Parathyroid adenoma (tissue), 2 donors: ENCODE data around the gene HEY2.

Experiments
- H2AFZ ChIP-seq: fragments of 300-600 bp; sonication (generic); one replicate; pipeline ENCODE4 v1.7.0; 2017; ENCODE audit warnings: antibody characterized with exemption, mild to moderate bottlenecking
- H3K27ac ChIP-seq: fragments of 300-600 bp; sonication (generic); one replicate; pipeline ENCODE4 v1.7.0; 2017
- H3K27me3 ChIP-seq: fragments of 300-600 bp; sonication (generic); one replicate; pipeline ENCODE4 v1.7.0; 2017; ENCODE audit warnings: low read length; ENCODE audit not compliant: control insufficient read depth, insufficient read depth
- H3K36me3 ChIP-seq: fragments of 300-600 bp; sonication (generic); one replicate; pipeline ENCODE4 v1.7.0; 2017; ENCODE audit warnings: low read length; ENCODE audit not compliant: control insufficient read depth, insufficient read depth
- H3K4me1 ChIP-seq: fragments of 300-600 bp; sonication (generic); one replicate; pipeline ENCODE4 v1.7.0; 2017; ENCODE audit warnings: control low read depth
- H3K4me2 ChIP-seq: fragments of 300-600 bp; sonication (generic); one replicate; pipeline ENCODE4 v1.7.0; 2017; ENCODE audit warnings: low read length
- H3K4me3 ChIP-seq: fragments of 300-600 bp; sonication (generic); one replicate; pipeline ENCODE4 v1.7.0; 2017; ENCODE audit warnings: low read depth, low read length
- H3K79me2 ChIP-seq: fragments of 300-600 bp; sonication (generic); one replicate; pipeline ENCODE4 v1.7.0; 2017; ENCODE audit warnings: control low read depth
- H3K9ac ChIP-seq: fragments of 300-600 bp; sonication (generic); one replicate; pipeline ENCODE4 v1.7.0; 2017; ENCODE audit warnings: mild to moderate bottlenecking
- H3K9me3 ChIP-seq: fragments of 300-600 bp; sonication (generic); one replicate; pipeline ENCODE4 v1.7.0; 2017; ENCODE audit warnings: low read length; ENCODE audit not compliant: control insufficient read depth
- CTCF ChIP-seq: fragments of 300-600 bp; sonication (generic); IDR thresholded peaks from one replicate; pipeline ENCODE4 v1.7.0; 2017; ENCODE audit warnings: antibody characterized with exemption, mild to moderate bottlenecking
- donor health status: primary hyperparathyroidism.

Gene HEY2

GRCh38 chr6:125733516-125734300 is 15.7 kb upstream of the HEY2 start:
- H3K27me3 ChIP-seq, result no peaks in the 10 kb centered on the region
- H3K79me2 ChIP-seq, result no peaks in the 10 kb centered on the region
- no peak for TF ChIP-seq CTCF
- H3K9me3 ChIP-seq, result no peaks in the 10 kb centered on the region
- H3K36me3 ChIP-seq, result no peaks in the 10 kb centered on the region
- no peak overlapping the region for H2AFZ ChIP-seq
- no peak overlapping the region for H3K9ac ChIP-seq
- no peak overlapping the region for H3K27ac ChIP-seq
- no peaks in the 10 kb centered on the region for H3K4me1 ChIP-seq
- no peak overlapping the region for H3K4me3 ChIP-seq
- H3K4me2 ChIP-seq, result no peak overlapping the region

GRCh38 chr6:125738276-125738675 is 11.2 kb upstream of the HEY2 start:
- Histone ChIP-seq H2AFZ (no peak overlapping the region), H3K4me1 (no peaks in the 10 kb centered on the region), H3K9ac (no peak overlapping the region), H3K27me3 (no peaks in the 10 kb centered on the region), H3K4me3 (no peak overlapping the region), H3K9me3 (no peaks in the 10 kb centered on the region), H3K36me3 (no peaks in the 10 kb centered on the region), H3K79me2 (no peaks in the 10 kb centered on the region), H3K27ac (no peak overlapping the region), H3K4me2 (no peak overlapping the region)
- TF ChIP-seq CTCF, result no peak

GRCh38 chr6:125739364-125739763 is 10.1 kb upstream of the HEY2 start:
- no peak overlapping the region for H3K27ac ChIP-seq
- H2AFZ ChIP-seq, result no peak overlapping the region
- TF ChIP-seq CTCF, result no peak
- H3K9me3 ChIP-seq, result no peaks in the 10 kb centered on the region
- H3K9ac ChIP-seq, result no peak overlapping the region
- no peaks in the 10 kb centered on the region for H3K36me3 ChIP-seq
- no peaks in the 10 kb centered on the region for H3K79me2 ChIP-seq
- H3K4me2 ChIP-seq, result no peak overlapping the region
- H3K4me3 ChIP-seq, result no peak overlapping the region
- H3K4me1 ChIP-seq, result no peaks in the 10 kb centered on the region
- no peaks in the 10 kb centered on the region for H3K27me3 ChIP-seq

- Histone ChIP-seq H3K9me3 (no peaks in the 10 kb centered on the region), H3K9ac (no peak overlapping the region), H3K79me2 (no peaks in the 10 kb centered on the region), H3K4me1 (no peaks in the 10 kb centered on the region), H3K4me3 (no peak overlapping the region), H3K36me3 (no peaks in the 10 kb centered on the region), H3K4me2 (no peak overlapping the region), H2AFZ (no peak overlapping the region), H3K27me3 (no peaks in the 10 kb centered on the region), H3K27ac (no peak overlapping the region)
- no peak for TF ChIP-seq CTCF
These were observed 8.1 kb upstream of the HEY2 start for GRCh38 chr6:125741336-125741735.

DNA sequence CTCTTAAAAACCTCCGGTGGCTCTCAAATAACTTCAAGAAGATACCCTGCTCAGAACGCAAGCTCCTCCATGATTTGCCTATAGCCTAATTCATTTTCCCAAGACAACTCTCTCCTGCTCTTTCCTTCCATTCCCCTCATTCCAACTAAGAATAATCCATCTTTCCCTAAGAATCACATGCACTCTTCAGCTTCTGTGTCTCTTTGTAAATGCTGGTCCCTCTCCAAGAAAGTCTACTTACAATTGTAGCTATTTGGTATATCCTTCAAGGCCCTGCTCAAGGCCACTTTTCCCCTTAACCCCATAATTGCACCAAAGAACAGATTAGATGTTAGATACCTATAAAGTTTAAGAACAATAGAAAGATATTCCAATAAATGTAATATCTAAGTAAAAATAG is 7.4 kb upstream of the HEY2 start:
- H3K9me3 ChIP-seq, result no peaks in the 10 kb centered on the region
- H3K4me1 ChIP-seq, result no peaks in the 10 kb centered on the region
- no peaks in the 10 kb centered on the region for H3K79me2 ChIP-seq
- H3K36me3 ChIP-seq, result no peaks in the 10 kb centered on the region
- H3K27ac ChIP-seq, result no peak overlapping the region
- no peaks in the 10 kb centered on the region for H3K27me3 ChIP-seq
- H3K4me2 ChIP-seq, result no peak overlapping the region
- no peak for TF ChIP-seq CTCF
- no peak overlapping the region for H2AFZ ChIP-seq
- H3K9ac ChIP-seq, result no peak overlapping the region
- H3K4me3 ChIP-seq, result no peak overlapping the region
